ELR (cell line): ENCODE results near the gene RARRES1.
A peak's percentile ranks its signal among the peaks of the same experiment; 100 is the strongest.
"Not testable (repeated sequence)": the region's sequence is repeated elsewhere in the genome, so short reads cannot be mapped to it uniquely, and the experiment has no call there.

Experiments used
- DNase-seq: peaks from one replicate; pipeline ENCODE4 v3.0.0-alpha.2; 2015; ENCODE audit warnings: low read depth

RARRES1 gene

GRCh38 chr3:158693866-158694456 lies 38.3 kb downstream of the RARRES1 start:
- not testable (repeated sequence) for DNase-seq

DNA sequence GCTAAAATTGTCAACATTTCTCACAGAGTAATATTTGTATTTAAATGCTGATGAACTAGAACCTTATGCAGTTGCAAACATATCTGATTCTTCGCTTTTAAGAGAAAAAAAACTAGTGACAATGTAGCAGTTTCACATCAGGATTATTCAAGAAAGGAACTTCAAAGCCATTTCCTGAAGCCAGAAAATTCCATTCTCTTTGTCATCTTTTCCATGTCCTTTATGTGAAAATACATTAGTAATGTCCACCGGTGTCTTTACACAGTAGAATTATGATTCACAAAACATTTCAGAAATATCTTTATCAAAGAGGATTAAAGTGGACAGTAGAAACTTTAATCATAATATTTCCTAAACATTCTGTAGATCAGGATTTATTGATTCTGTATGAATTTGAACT lies 47.1 kb downstream of the RARRES1 start:
- DNase-seq = peak; percentile 61

- peak; percentile 85 for DNase-seq
Observed at GRCh38 chr3:158683230-158683962, 48.9 kb downstream of the RARRES1 start.

- DNase-seq = no peak
Observed at GRCh38 chr3:158680861-158681260, 51.4 kb downstream of the RARRES1 start.

GRCh38 chr3:158679547-158680000 lies 52.7 kb downstream of the RARRES1 start:
- peak; percentile 71 for DNase-seq

GRCh38 chr3:158678687-158679086 lies 53.6 kb downstream of the RARRES1 start:
- DNase-seq = no peak

- peak; percentile 90 for DNase-seq
Observed at GRCh38 chr3:158672215-158673176, 59.8 kb downstream of the RARRES1 start, which contains the start of gene LXN. TSS of gene LXN (minus strand) at chr3:158672648. CDS start at chr3:158672478, 170 bp downstream.

DNA sequence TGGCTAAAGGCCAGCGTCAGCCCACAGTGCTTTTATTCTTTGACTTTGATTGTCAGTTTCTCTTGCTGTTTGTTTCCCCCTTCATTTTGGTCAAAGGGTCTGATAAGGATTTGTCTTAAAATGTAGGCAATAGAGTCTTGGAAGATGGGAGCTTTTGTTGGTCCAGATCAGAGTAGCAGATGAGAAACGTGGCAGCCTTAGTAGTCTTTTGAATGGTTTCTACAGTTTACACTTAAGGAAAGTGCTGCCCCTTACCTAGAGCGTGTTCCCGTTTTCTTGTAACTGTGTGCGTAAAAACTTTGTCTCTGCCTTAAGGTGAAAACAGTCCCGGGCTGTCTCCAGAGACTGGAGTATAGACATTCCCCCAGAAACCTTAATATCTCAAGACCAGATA lies 60.4 kb downstream of the RARRES1 start:
- peak; percentile 20 for DNase-seq

DNA sequence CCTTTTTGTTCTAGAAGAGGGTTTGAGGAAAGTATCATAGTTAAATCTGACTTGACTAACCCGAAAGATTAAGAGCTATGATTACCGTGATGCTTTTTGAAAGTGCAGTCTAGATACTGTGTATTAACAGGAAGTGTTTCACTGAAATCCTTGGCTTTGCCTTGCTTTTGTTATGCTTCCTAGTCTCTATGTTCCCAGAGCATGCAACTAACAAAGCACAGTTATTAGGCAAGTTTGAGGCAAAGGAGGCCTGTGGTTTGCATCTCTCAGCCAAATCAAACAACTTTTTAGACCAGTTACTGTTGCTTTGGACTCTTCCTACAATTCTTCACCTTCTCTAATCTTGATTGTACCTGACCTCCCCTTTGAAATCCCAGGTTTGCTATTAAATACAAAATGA lies 63.8 kb downstream of the RARRES1 start:
- no peak for DNase-seq

- no peak for DNase-seq
Observed at GRCh38 chr3:158666416-158666815, 65.8 kb downstream of the RARRES1 start.

DNA sequence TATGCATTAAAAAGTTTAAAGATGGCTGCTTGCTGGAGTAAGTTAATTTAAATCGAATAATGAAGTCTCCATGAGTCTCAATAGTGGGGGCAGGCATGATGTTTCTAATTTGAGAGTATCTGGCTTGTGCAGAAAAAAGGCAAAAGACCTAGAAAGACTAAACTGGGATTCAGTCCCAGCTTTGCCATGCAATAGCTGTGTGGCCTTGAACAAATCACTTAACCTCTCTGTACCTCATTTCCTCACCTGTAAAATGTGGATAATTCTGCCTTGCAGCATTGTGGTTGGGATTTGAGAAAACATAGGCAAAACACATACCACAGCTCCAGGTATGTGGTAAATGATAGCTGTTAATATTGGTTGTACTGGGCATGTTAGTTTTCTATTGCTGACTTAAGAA lies 68.4 kb downstream of the RARRES1 start:
- DNase-seq = no peak

GRCh38 chr3:158663246-158663645 lies 69.0 kb downstream of the RARRES1 start:
- no peak for DNase-seq

DNA sequence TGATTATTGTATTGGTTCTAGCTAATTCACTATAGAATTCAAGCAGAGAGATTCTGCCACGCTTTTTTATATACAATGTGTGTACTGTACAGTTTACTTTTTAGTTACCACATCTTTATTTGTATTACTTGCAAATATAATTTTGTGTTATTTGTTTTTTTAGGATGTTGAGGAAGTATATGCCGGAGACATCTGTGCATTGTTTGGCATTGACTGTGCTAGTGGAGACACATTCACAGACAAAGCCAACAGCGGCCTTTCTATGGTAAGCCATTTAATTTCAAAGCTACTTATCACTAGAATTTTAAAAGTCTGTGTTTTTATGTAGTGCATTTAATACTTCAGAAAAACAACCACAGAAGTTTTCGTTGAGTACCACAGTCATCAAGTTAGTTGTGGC lies 71.5 kb downstream of the RARRES1 start:
- DNase-seq = no peak

GRCh38 chr3:158659454-158660237 lies 72.6 kb downstream of the RARRES1 start:
- peak; percentile 84 for DNase-seq

- no peak for DNase-seq
Observed at GRCh38 chr3:158658889-158659288, 73.4 kb downstream of the RARRES1 start.

- DNase-seq = no peak
Observed at GRCh38 chr3:158652463-158652862, 79.8 kb downstream of the RARRES1 start.

- no peak for DNase-seq
Observed at GRCh38 chr3:158651192-158651591, 81.1 kb downstream of the RARRES1 start.

GRCh38 chr3:158649791-158650190 lies 82.5 kb downstream of the RARRES1 start:
- DNase-seq = no peak
